Muscle of back (tissue), 11 donors: ENCODE measurements around the gene NOS1AP. TPM values are rescaled to one million over a fixed set of nuclear protein-coding genes. Genes with fewer than 3 reads are reported as not detected.
"Not testable (repeated sequence)": the region's sequence is repeated elsewhere in the genome, so short reads cannot be mapped to it uniquely, and the experiment has no call there.

Experiments
- DNase-seq, 3 donors: peaks; one replicate each; pipeline versions ENCODE4 v3.0.0 to v3.0.0-alpha.2; 2013
- polyA plus RNA-seq, 10 donors: library from polyadenylated mRNA; unstranded; fragments of 120-200 nt; gene quantifications; one replicate each; pipeline ENCODE4 v1.2.1, GENCODE V29; 2013; ENCODE audit not compliant: insufficient read length in 10 of 10

NOS1AP gene
- polyA plus RNA-seq, 10 donors = 0.45 to 0.89 (median 0.56) TPM

GRCh38 chr1:162166917-162167615, 97.6 kb downstream of the NOS1AP start:
- DNase-seq = no peak

- peak in 1 of 3 donors; percentile 14 for DNase-seq
Observed at GRCh38 chr1:162168261-162168660, 98.8 kb downstream of the NOS1AP start.

DNA sequence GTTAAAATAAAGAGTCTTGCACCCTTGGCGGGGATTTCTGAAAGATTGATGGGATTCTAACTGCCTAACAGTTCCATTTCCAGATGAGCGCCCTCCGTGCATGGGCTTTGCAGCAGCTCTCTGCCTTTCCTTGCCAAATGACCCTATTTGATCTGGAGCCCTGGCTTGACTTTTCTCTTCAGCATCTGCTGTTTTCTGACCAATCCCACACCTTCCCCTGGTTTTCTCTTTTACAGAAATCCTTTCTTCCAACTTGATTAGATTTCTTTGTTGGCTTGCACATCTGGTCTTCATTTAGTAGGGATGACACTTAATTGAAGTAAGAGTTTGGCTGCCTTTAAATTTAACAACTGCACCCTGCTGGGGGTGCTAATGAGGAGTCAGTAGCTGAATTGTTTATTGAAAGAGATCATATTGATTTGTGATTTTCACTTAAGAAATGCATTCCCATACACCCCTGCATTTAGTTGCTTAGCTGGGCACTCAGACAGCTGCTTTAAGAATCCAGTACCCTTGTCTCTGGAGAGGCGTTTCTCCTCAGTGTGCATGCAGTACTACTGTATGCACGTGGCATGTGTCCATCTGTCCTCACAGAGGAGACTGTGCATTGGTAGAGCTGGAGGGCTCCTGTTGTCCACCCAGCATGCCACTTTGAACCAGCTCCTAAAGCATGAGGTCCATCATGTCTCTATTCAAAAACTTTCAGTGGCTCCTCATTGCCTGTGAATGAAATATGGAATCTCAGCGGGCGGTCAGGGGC, 99.7 kb downstream of the NOS1AP start:
- DNase-seq = no peak

GRCh38 chr1:162171111-162171510, 101.6 kb downstream of the NOS1AP start:
- no peak for DNase-seq

GRCh38 chr1:162172311-162173102, 103.0 kb downstream of the NOS1AP start:
- DNase-seq = no peak

DNA sequence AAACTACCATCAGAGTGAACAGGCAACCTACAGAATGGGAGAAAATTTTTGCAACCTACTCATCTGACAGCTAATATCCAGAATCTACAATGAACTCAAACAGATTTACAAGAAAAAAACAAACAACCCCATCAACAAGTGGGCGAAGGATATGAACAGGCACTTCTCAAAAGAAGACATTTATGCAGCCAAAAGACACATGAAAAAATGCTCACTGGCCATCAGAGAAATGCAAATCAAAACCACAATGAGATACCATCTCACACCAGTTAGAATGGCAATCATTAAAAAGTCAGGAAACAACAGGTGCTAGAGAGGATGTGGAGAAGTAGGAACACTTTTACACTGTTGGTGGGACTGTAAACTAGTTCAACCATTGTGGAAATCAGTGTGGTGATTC, 104.1 kb downstream of the NOS1AP start:
- not testable (repeated sequence) for DNase-seq

GRCh38 chr1:162174027-162174426, 104.5 kb downstream of the NOS1AP start:
- DNase-seq = not testable (repeated sequence)

- DNase-seq = peak in 1 of 3 donors; percentile 24
Observed at GRCh38 chr1:162175379-162176081, 106.0 kb downstream of the NOS1AP start.

DNA sequence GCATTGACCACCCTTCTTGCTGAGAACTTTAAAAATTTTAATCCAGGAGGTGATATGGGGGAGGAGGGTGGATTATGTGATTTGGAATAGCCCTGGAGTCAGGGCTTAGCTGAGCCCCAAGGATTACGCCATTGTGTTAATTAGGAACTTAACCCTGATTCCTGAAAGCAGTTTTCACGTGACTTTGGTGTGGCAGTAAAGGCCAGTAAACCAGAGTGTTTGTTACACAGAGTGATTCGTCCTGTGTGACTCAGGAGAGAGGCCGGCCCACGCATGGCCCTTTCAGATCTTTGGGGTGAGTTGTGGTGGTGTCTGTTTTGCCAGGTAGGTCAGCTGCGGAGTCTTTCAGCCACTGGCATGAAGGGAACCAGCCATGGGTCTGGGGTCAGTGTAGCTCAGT, 107.6 kb downstream of the NOS1AP start:
- DNase-seq = no peak

- no peak for DNase-seq
Observed at GRCh38 chr1:162178432-162178831, 108.9 kb downstream of the NOS1AP start.

DNA sequence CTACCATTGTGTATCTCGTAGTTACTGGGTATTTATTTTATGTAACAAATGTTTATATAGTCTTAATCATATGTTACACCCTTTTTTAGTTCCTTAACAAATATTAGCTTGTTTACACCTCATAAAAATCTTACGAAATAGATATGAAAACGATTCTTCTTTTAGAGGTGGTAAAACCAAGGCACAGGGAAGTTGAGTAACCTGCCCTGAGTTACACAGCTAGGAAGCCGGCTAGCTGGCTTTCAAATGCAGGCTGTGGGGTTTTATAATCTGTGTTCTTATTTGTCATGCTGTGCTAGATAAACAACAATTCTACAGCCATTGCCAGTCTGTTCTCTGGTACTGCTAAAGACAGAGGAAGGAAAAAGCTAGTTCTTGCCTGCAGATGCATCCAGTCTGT, 109.6 kb downstream of the NOS1AP start:
- no peak for DNase-seq

DNA sequence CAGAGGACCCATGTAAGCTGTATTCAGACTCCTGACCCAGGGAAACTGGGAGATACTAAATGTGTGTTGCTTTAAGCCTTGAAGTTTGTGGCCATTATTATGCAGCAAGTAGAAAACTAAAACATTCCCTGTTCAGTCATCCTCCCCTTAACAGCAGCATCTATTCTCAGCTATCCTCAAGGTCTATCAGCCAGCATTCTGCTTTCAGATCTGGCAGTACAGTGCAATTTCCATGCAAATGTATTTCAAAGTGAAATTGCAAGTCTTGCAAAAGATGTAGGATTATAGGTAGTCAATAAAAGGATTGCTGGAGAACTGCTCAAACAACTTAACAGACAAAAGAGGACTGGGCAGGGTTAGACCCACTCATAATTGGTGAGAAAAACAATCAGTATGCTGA, 111.3 kb downstream of the NOS1AP start:
- no peak for DNase-seq

- no peak for DNase-seq
Observed at GRCh38 chr1:162182090-162182489, 112.6 kb downstream of the NOS1AP start.

DNA sequence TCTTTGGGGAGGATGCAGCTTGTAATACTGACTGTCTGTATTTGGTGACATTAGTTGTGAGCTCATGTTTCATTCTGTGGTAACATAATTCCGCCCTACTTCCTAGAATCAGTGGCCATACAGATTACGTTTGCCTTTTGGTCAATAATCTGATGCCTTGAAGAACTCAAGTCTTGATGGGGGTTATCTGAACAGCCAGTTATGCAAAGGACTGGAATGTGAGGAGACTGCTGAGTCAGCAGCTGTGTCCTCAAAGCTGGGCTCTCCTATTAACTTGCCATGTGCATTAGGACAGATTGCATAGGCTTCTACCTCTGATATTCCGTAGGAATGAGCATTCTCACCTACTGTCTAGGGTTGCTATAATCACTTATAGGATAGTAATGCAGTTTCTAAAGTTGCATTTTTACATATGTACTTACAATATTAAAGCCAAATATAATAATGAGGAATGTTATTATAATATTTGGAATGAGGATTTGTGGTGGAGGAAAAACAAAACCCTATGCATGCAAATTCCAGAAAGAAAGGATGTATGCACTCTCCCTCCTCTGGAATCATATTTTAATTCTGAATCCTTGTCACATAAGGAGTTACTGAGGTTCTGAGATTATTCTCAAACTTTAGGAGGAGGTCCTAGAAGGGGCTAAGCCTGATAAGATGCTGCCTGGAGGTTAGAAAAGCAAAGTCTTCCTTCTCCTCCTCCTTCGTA, 116.0 kb downstream of the NOS1AP start:
- DNase-seq = peak in 1 of 3 donors; percentile 4

- no peak for DNase-seq
Observed at GRCh38 chr1:162186026-162186374, 116.5 kb downstream of the NOS1AP start.

DNA sequence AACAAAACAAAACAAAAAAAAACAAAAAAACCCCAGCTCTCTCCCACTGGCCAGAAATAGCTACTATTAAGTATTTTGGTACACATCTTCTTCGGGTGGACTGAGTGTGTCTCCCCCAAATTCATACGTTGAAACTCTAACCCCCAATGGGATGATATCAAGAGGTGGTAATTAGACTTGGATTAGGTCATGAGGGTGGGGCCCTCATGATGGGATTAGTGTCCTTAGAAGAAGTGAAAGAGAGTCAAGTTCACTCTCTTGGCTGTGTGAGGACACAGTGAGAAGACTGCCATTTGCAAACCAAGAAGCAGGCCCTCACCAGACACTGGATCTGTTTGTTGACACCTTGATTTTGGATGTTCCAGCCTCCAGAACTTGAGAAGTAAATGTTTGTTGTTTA, 116.9 kb downstream of the NOS1AP start:
- DNase-seq = no peak

DNA sequence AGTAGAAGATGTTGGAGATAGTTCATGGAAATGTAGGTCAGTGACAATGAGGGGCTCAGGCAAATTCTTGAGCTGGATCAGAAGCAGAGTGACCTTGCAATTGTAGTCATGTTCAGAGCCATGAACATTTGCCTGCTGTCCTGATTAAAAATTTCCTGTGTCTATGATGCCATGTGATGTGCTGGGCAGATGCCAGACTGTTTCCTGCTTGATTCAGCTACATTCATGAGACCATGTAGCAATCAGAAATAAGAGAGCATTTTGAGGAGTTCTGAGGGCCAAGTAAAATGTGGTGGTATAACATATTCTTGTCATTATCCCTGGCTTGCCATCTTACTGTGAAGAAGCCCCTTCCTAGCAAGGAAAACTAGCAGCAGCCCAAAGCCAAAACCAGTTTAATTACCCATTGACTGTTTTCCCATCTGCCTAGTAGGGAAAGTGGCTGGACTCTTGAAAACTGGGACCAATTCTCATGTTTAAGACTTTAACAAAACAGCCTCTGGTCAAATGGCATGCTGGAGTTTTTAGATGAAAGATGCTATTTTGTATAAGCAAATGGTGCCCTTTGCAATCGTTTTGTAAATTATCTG, 118.3 kb downstream of the NOS1AP start:
- DNase-seq = no peak

DNA sequence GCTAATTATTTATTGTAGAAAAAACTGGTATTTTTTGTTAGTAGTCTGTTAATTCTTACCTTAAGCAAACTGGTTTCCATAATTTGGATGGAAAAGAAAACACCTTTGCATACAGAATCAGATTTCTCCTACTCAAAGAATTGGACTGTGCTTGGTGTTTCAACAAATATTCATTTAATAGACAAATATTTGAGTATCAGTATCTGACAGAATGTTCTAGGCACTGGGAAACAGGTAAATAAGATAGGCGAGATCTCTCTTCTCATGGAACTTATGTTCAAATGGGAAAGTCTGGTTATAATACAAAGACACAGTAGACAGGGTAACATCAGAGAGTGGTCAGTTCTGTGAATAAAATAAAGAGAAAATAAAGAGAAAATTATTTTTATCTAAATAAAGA, 119.9 kb downstream of the NOS1AP start:
- no peak for DNase-seq

DNA sequence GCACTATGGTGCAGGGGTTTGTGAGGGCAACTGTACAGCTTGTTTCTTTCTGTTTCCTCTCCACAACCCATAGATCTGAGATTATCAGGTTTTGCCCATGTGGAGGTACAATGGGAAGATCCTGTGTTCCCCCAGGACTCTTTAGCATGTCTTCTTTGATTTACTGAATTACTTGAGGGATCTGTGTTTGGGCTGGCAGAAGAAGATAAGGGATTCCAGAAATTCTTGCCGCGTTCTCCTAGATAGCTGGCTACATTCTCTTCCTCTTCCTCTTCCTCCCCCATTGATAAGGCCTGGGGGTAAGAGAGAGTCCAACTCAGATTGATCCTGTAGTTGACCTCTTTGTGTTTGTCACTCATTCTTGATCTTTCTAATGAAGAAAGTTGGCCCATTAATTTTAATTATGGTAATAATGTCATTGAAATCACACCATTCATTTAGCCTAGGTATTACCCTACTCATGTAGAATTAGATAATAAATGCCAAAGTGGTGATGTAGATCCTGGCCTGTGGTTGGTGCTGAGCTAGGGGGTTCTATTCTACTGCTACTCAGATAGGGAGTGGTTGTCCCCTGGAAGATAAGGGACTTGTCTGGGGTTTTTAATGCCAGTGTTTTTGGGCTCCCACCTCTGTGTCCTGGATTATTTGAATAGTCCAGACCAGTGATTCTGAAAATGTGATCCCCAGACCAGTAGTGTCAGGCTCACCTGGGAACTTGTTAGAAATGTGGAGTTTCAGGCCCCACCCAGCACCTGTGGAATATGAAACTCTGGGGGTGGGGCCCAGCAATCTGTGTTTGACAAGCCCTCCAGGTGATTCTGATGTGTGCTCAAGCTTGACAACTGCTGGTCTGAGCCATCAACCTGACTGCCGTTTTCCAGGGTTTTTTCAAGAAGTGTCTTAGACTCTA, 122.2 kb downstream of the NOS1AP start:
- DNase-seq = no peak

GRCh38 chr1:162192306-162192678, 122.8 kb downstream of the NOS1AP start:
- DNase-seq = no peak
